Measurements from ENCODE around the gene FTO. TPM values are rescaled to one million over a fixed set of nuclear protein-coding genes. Genes with fewer than 3 reads are reported as not detected.

Gene FTO
- polyA plus RNA-seq, 10 donors, result 48.3 to 68.6 (median 62.8) TPM

DNA sequence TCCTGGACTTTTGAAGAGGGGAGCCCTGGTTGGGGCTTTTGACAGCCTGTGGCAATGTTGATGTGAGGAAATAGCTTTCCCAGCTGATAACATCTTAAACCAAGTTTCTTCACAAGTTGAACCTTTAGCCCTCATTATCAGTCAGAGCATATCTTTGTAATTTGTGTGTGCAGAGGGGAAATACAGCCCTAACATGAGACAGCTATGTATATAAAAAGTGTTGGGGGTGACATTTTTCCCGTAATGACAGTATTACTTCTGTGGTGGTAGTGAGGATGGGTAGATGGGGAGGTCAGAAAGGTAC lies 221.1 kb downstream of the FTO start:
- DNase-seq, result no peak

DNA sequence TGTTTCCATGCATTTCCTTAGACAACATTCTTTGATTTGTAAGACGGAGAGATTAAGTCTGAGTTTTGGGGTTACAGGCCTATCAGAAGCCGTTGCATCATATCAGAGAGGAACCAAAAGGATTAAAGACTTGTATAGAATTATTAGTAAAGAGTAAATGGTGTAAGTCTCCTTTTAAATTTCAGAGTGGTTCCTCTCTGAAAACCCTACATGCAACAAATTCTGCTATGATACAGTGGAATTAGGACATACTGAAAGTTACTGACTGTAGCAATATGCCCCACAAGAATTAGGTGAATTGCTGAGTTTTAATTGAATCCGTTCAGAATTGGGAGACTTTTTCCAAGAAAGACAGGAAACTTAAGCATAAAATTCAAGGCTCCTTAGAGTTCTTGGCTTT lies 221.6 kb downstream of the FTO start:
- DNase-seq, result no peak

GRCh38 chr16:53926209-53926608 lies 222.3 kb downstream of the FTO start:
- DNase-seq, result no peak

- no peak for DNase-seq
These were observed 229.0 kb downstream of the FTO start for GRCh38 chr16:53932975-53933374.

DNA sequence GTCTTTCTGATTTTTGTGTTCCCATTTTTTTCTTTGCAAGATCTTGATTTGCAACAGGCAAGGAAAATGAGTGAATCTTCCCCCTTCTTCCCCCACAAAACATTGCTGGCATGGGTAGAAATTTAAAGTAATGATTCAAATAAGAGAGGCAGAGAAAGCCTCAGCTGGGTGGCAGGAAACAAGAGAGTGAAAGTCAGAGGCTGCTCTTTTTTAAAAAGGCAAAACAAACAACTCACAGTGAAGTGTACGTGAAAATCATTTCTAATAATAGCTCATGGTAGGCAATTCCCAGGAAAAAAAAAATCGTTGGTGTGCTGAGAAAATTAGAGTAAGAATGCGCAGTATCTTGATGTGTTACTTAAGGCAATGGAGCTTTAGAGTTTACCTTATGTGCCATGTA lies 229.5 kb downstream of the FTO start:
- no peak for DNase-seq

- no peak for DNase-seq
These were observed 232.1 kb downstream of the FTO start for GRCh38 chr16:53936052-53936451.

- no peak for DNase-seq
These were observed 232.6 kb downstream of the FTO start for GRCh38 chr16:53936529-53936928.

GRCh38 chr16:53937161-53937880 lies 233.4 kb downstream of the FTO start:
- no peak for DNase-seq

DNA sequence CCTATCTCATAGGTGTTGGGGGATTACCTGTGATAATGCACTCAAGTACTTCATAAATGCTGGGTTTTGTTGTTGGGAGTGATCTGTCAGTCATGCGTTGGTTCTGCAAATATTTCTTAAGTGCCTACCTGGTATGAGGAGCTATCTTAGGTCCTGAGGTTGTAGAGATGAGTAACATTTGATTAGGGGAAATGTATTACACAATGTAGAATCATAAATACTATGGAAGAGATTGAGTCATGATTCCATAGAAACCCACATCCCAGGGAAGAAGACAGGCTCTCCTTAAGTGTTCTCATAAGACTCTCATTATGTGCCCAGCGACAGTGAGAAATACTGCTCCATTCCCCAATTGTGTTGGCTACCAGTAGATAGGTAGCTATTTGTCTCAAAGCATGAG lies 240.1 kb downstream of the FTO start:
- no peak for DNase-seq

DNA sequence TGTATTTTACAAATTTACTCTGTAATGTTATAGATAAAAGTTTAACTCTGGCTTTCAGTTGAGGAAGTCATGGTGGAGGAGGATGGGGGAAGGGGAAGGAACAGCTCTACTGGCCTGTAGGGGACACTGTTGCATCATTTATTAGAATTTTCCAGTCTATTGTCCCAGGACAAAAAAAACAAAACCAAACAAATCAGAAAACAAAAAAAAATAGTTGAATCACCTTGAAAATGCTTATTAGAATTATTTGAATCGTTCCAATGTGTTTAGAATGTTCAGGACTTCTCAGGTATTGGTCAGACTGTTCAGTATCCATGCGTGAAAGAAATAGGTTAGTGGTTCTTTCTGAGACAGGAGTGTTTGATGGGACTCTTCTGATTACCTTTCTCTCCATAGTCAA lies 242.0 kb downstream of the FTO start:
- DNase-seq, result peak in 1 of 3 donors; percentile 46

DNA sequence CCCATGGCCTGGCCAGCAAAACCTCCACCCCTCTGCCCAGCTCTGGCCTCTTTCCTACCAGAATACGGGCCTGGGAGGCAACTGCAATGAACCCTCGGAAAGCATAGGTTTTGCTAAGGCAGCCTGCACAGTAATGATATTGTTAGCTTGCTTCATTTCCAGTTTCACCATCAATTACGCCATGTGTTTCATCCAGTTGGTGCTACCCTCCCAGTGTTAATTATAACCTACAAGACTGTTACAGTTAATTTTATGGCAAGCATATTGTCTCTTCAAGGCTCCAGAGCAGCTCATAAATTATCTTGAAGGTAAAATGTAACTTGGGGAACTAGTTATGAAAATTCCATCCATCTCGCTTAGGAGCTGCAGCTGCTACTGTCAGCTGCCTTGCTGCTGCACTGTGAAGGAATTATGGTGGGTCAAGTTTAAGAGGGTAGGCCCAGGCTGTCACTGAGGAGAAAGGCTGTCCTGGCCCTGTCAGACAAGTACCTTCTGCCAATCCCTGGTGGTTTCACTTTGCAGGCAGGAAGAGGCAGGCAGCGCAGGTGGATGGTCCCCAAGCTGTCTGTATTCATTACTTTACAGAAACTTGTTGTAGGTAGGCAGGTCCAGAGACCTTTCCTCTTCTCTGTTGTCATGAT lies 242.9 kb downstream of the FTO start:
- peak in 2 of 3 donors; percentile 25 to 33 for DNase-seq

GRCh38 chr16:53947642-53948041 lies 243.7 kb downstream of the FTO start:
- no peak for DNase-seq

GRCh38 chr16:53948326-53948725 lies 244.4 kb downstream of the FTO start:
- DNase-seq, result no peak

DNA sequence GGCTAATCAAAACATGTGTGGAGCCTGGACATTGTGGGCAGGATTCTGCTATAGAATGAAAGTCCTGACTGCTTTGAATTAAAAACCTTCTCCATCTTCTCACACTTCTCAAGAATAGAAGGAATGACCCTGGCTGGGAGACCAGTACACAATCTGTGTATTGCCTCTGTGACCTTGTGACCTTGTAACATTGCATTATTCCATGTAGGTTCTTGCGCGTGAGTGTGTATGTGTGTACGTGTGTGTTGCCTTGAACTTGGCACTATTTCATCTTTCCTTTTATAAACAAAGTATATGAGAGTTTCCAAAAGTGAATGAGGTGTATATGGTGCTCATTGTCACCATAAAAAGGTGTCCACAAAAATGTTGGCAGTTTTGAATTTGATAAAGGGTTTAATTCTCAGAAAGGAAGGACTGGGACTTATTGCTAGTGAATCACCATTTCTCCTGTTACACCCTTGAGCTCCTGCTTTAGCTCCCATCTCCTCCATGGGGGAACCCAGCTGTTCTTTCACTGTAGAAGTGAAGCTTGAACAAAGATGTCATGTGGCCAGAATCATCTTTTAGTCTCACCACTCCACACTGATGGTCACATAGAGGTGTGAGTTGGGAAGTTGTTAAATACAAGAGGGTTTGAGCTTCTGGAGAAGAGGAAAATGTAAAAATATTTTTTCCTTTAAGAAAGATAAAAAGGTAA lies 244.9 kb downstream of the FTO start:
- DNase-seq, result no peak

DNA sequence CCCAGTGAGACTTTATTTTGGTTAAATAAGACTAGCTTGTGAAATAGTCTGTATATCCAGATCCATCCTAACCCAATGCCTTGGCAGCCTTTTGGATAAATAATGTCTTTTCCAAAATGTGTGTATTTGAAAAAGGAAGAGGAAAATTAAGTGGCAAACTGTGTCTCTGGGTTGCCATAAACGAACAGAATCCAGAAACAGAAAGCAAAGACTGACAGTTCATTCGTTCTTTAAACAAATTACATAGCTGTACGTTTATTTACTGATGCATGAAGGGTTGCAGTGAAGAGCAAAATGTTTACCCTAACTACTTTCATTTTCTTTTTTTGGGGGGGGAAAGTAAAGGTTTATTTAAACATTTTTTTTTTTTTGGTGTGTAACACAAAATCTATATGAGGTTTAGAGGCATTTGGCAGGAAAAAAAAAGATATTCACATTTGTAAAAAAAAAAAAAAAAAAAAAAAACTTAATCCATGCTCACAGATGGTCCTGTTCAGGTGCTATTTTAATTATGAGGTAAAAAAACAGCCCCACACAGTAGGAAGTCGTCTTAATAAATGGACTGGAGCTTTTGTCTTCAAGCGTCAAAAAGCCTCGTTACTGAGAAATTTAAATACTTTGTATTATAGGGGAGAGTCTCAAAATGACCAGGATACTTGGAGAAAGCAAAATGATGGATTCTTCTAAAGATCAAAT lies 245.9 kb downstream of the FTO start:
- no peak for DNase-seq

- no peak for DNase-seq
These were observed 246.7 kb downstream of the FTO start for GRCh38 chr16:53950677-53951076.

- peak in 2 of 3 donors; percentile 27 to 62 for DNase-seq
These were observed 248.6 kb downstream of the FTO start for GRCh38 chr16:53952215-53953208.

DNA sequence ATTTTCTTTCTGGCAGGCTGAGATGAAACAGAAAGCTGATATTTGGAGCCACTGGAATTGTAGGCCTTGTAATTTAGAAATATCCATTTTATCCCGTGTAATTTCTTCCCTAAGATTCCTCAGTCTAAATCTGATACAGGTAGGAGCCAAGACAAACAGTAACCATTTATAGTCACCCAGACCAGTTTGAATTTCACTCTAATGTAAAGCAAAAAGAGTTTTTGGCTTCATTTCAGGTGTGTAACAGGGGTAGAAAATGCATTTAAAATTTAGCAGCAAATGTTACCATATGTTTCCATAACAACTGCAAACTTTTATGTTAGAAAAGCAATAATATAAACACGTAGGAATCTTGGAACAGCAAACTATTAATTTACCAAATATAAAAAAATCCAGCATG lies 249.4 kb downstream of the FTO start:
- DNase-seq, result peak in 1 of 3 donors; percentile 61

- DNase-seq, result no peak
These were observed 251.4 kb downstream of the FTO start for GRCh38 chr16:53955221-53955875.

DNA sequence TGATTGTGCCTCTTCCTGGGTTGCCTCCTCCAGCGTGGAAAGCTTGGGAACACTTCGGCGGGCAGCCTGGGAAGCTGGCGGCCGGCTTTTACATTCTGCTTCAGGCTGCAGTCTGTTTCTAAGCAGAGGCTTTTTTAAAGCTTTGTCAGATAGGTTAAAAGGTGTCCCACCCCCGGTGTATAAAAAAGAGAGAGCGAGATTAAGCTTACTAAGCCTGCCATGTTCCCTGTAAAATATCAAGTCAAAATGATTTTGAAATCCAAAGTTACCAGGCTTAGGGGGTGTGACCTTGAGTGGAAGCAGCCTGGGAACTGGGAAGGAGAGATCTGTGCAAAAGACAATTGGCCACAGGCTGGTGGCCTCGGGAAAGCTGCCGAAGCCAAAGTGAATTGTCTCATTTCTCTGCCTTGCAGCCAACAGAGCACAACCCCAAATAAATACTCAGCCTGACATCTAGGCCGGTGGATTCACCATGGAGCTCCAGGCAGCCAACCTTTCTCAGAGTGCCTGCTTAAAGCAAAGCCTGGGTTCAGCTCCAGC lies 254.5 kb downstream of the FTO start:
- DNase-seq, result no peak

All from muscle of back (tissue), 11 donors.